NCI-H526 treated with DMSO at 0.1 percent for 48 hours (cell line): ENCODE data around the gene KRT27.

Experiments
- DNase-seq: peaks from one replicate; lab custom pipeline; 2025; lab: John Stamatoyannopoulos, UW

The KRT27 gene

DNA sequence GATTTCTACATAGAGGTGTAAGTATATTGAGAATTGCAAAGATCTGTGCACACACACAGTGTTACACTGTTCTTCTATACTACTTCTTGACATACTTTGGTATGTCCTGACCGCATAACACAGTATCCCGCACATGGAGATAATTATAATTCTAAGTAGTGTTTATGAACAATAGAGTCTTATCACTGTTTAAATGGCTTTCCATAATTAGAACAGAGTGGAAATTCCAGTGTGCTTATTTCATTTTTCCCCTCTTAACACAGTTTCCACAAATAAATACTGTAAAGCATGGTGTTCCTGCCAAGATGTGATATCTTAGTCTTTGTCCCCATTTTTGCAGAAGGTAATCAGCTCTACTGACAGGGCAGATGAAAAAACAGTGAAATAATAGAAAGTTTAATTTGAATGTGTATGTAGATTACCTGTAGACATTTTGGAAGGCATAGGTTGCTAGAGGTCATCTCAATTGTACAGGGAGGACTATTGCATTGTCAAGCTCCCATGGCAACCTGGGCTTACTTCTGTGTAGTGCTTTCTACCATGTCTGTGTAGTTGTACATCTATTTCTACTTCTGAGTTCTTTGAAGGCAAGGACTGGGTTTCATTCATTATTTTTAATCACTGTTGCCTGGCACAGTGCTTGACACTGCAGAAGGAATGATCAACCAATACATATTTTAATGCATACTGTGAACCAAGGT, 27.5 kb upstream of the KRT27 start:
- DNase-seq = no peak

DNA sequence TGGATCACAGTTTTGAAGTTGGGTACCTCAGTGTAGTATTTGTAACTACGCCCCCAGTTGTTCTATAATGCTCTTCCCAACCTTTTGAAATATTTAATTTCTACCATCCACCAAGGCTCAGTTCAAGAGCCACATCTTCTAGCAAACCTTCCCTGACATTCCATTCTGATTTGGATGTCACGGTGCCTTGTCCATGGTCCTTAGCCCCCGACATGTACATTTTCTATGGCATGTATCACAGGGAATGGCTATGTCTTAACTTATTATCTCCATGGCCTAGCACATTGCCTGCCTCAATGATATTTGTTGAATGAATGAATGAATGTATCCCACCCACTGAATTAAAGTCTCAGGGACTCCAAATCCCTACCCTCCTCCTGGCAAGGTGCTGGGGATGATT, 23.8 kb upstream of the KRT27 start:
- DNase-seq = no peak

DNA sequence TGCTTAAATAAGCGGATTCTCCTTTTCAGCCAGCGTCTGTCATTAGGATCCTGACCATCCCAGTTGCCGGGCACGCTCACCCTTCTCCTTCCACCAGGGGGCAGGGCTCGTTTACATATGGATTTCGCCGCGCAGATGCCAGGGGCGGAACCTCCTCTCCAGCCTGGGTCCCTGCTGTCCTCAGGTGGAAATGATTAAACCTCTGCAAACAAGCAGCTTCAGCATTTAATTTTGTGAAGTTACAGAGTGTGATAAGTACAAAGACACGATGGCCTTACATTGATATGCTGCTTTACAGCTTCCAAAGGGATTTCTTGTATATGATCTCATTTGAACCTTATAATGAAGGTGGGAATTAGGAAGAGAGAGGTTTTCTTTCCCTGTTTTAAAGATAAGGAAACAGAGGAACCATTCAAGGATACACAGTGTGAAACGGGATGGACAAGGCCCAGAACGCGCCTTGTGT, 21.3 kb upstream of the KRT27 start:
- peak; percentile 66 for DNase-seq

DNA sequence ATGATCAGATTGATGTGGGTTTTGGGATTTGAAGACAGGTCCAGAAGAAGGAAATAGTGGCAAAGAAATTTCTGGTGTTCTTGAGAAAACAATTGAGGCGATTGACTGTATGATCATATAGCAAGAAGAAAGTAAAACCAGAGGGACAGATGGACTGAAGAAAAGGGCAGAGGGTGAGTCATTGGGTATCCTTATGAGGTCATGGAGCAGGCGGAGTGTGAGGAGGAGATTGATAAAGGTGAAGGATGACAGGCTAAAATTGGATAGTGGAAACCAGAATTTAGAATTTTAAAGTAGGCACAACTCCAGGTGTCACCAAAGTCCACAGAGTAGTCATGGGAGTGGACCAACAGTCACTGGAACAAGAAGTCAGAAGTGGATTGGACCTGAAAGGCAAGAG, 18.8 kb upstream of the KRT27 start:
- DNase-seq = no peak

DNA sequence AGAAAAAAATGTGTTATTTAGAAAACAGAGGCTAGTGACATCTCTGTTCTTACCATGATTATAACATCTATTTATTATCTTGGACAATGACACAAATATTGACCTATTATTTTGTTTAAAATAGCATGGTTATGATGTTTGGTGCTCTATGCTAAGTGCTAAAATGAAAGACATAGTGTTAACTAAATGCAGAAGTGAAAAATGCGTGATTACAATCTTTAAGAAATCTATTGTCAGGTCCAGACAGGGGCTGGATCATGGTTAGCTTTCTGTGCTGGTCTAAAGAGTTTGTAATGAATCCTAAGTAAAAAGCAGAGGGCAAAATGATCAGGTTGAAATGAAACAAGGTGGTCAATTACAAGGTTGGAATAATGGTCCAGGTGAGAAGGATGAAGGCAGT, 18.0 kb upstream of the KRT27 start:
- no peak for DNase-seq

DNA sequence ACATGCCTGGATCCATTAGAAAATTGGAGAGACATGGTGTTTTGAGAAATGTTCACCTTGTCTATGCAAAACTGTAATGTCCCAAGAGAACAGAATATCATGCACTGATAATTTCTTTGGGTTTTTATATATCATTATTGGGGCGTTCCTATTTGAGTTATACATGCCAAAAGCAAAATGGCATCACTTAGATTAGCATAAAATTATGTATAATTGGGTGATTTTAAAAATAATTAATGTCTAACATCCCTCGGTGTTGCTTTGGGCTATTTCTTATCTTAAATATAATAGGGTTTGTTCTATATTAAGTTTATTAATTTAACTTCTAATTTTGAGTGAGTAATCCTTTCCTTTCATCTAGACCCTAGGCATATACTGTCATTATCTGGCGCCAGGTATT, 17.5 kb upstream of the KRT27 start, which contains the start of gene KRT28:
KRT28 (minus strand) TSS at position 101 of the 400 bp plus-strand sequence; CDS start at position 35, 66 bp downstream.
- DNase-seq = no peak

DNA sequence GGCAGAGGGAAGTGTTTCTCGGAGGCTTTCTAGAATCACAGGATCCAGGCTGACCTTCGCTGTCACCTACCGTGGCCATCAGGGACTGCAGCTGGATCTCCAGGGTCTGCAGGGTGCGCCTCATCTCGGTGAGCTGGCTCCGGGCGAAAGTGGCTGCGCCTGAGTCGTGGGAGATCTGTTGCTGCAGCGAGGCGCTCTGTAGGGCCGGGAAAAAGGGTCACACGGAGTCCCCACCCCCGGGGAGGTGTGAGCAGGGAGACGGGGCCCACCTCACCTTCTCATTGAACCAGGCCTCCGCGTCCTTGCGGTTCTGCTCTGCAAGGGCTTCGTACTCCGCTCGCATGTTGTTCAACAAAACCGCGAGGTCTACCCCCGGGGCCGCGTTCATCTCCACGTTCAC, 14.5 kb upstream of the KRT27 start:
- DNase-seq = no peak

DNA sequence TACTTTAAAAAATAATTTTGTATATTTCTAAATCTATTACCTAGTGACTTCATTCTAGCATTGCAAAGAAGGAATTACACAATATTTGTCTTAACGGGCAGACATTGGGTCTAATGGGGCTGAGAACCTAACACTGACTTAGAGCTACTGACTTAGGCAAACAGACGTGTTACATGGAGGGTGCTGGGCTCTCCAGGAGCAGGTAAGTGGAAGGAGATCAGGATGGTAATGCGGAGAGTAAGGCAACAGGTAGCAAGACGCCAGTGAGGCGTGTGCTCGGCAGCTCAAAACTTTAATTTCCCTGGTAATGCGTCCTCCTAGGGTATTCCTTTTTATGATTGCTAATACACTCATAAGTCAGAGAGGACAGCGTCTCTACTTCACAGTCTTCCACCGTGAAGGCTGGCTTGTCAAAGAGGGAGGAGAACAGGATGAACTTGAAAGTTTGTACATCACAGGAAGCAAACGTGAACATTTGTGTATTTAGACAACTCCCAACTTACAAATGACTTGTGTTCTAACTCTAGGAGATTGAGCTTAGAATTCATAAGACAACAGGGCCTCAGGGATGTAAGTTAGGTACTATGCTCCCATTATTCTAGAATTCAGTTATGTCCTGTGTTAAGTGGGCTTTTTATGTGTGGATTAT, 12.8 kb upstream of the KRT27 start:
- DNase-seq = no peak

DNA sequence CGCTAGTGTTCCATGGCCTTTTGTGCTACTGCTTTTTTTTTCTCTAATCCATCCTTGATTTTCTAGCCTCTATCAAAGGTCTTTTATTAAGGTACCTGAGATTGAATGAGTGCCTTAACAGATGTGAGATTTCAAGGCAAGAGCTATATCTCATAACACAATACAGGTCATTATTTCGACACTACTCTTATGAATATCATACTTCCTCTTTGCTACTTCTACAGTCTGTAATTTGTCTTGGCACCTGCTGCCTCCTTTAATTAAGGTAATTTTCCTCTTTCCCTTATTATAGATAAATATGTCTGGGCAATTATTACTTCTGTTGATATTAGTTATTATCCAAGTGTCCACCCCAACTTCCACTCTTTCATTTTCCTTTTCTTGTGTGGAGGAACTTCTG, 12.1 kb upstream of the KRT27 start:
- DNase-seq = no peak

DNA sequence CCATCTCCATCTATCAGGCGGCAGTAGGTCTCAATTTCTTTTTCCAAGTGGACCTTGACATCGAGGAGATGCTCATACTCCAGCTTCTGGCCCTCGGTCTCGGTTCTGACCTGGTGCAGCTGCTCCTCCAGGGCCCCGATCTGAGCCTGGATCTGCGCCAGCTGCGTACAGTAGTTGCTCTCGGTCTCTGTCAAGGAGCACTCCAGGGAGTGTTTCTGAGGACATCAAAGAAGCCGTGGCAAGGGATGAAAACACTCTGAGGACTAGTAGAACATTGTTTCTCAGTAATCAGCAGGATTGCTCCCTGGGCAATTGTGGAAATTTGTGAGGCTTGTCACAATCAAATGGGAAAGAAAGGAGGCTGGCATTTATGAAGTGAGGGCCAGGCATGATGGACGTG, 11.5 kb upstream of the KRT27 start:
- DNase-seq = no peak

DNA sequence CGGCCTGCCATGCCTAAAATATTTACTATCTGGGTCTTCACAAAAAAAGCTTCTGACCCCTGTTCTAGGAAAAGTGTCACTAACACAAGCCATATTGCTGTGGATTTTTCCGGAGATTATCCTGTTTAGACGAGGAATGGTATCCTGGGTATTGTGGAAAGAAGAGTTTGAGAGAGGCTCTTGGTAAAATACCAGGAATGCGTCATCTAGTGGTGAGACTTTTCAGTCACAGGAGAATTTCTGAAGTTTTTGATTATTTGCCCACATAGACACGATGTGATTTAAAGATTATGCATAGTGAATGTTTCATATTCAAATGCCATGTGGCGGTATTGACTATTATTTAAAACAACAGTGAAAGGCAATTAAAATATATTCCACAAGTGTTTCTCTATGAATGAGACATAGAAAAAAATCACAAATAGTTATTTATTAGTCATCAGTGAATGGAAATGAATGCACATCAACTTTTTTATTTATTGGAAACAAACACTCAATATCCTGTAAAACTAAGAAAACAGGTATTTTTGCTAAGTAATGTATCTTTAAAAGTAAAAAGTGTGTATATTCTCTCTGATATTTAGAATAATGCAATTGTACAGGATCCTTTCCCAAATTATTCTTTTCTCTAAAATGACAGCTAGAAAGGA, 9.6 kb upstream of the KRT27 start:
- peak; percentile 28 for DNase-seq

DNA sequence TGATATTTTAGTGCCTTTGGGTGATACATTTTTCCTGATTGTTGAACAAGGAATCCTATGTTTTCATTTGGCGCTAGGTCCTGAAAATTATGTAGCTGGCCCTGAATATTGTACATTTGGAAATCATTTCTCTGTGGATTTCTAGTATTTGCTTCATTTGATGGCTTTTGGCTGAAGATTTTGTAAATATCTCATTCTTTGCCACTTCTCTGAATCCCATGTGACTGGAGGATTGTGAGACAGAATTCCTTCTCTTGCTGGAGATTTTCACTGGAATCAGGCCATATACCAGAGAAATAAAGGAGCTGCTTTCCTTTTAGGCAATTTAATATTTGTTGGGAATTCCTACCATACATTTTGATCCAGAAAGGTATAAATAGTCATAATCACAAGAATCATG, 8.8 kb upstream of the KRT27 start:
- no peak for DNase-seq

DNA sequence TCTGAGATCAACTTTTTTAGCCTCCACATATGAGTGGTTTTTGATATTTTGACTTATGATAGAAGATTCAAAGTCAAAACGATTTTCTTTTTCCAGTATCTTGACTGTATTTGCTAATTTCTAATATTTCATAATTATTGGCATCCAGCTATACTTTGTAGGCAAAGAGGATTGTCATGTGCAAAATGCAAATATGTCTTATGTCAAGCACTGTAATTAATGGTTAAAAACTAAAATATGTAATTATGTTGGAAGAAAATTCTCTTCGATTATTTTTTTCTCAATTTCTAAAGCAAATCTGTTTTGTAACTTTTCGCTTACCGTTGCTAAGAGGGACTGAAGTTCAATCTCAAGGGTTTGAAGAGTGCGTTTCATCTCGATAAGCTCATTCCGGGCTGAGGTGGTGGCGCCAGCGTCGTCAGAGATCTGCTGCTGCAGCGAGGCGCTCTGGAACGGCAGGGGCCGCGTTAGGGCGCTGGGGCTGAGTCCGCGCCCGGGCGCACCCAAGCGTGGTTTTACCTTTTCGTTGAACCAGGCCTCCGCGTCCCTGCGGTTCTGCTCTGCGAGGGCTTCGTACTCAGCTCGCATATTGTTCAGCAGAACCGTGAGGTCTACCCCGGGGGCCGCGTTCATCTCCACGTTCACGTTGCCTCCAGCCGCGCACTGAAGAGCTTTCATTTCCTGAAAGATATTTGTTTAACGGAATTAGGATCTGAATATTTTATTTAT, 3.0 kb downstream of the KRT27 start:
- no peak for DNase-seq

DNA sequence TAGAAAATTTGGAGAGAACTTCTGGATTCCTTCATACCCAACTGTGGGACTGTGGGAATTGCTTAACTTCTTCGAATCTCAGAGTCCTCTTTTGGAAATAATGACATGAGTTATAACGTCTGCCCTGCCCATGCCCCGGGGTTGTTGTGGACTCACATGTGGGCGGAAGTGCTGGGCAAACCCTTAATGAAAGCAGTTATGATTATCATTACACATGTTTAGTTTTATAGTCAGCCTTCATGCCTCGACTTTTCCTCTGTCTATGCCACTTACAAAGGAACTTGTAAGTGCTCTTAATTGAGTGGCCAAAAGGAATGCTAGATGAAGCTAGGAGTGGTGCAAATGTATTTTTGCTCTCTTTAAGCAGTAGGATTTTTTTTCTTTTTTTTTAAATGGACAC, 3.9 kb downstream of the KRT27 start:
- no peak for DNase-seq

DNA sequence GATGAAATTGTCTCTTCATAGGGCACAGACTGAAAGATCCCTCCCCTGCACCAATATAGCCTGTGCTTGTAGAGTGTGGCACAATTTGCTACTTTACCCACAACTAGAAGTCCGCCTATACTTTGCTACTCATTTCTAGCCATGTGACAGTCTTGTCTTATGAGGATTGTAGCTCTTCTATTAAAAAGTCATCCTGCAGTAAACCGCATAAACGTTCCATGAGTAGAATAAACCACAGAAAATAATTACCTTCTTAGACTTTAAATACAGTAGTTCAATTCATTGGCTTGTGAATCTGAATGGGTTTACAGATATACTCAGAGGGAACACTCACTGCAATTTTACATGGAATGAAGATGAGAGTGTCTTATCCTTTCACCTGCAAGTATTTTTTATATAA, 4.4 kb downstream of the KRT27 start:
- no peak for DNase-seq

DNA sequence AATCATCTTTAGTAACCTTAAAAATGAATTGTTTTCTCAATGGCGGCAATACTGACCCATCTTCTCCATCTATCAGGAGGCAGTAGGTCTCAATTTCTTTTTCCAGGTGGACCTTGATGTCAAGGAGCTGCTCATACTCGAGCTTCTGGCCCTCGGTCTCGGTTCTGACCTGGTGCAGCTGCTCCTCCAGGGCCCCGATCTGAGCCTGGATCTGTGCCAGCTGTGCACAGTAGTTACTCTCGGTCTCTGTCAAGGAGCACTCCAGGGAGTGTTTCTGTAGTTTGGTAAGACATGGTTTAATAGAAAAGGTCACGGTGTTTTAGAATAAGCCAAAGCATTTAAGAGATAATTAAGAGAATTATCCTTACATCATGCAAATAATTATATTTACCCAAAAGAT, 4.9 kb downstream of the KRT27 start:
- no peak for DNase-seq

DNA sequence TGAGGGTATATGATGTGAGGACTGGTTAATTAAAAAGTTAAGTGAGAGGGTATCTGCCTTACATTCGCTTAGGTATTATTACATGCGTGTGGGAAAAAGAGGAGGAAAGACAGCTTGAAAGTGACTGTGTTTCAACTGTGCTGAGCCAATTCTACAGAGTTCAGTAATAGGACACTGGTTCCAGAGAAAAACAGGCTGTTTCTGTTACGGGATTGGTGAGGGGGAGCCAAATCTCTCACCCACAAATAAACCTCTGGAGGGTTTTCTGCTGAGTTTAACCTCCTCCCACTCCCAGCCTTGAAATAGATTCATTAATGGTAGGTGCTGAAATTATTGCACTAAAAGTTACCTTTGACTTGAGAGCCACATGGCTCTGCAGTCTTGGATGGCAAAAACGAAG, 6.4 kb downstream of the KRT27 start:
- DNase-seq = no peak

DNA sequence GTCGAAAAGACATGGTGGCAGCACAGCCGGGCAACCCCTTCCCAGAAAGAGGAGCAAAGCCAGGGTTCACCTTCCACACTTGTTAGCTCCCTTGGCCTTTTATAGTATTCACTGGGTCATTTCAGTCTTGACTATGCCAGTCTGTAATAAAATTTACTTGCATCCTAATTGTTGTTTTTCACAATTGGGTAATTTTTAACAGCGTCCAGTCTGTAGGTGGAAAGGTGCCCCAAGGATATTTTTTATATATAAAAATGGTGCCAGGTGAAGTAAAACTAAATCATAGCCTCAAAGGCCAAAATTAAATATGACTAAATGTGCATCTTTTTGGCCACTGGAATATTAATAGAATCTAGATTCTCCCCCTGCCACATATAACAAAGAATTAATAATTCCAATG, 10.2 kb downstream of the KRT27 start, which contains the start of gene KRT26:
KRT26 (minus strand) TSS at position 101 of the 400 bp plus-strand sequence; CDS start at position 13, 88 bp downstream.
- no peak for DNase-seq

DNA sequence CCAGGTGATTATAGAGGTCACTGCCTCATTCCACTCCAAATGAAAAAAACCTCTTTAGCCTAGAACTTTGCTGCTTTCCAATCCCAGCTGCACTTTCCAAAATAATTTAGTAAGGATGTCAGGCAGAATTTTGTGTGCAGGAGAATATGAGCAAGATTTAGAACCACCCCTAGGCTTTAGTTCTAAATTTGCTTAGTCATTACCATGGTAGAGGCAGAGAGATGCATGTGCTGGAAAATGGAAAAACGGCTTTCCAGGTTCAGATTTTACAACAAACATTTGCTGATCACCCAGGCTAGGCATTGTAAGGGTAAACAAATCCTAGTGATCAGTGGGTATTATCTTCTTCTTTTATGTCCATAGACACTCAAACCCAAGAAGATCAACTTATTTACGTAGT, 16.7 kb downstream of the KRT27 start:
- DNase-seq = no peak

DNA sequence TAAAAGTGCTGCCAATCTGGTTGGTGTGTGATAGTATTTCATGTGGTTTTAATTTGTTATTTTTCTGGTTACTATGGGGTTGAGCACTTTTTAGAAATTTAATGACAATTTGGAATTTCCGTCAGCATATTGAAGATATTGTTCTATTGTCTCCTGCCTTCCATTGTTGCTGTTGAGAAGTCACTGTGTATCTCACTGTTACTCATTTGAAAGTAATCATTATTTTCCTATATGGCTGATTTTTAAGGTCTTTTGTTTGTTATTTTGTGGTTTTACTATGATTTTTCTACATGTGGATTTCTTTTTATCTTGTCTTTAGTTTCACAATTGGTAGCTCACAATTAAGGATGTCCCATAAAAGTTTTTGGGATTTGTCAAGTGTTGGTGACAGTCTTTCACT, 18.6 kb downstream of the KRT27 start:
- DNase-seq = no peak

DNA sequence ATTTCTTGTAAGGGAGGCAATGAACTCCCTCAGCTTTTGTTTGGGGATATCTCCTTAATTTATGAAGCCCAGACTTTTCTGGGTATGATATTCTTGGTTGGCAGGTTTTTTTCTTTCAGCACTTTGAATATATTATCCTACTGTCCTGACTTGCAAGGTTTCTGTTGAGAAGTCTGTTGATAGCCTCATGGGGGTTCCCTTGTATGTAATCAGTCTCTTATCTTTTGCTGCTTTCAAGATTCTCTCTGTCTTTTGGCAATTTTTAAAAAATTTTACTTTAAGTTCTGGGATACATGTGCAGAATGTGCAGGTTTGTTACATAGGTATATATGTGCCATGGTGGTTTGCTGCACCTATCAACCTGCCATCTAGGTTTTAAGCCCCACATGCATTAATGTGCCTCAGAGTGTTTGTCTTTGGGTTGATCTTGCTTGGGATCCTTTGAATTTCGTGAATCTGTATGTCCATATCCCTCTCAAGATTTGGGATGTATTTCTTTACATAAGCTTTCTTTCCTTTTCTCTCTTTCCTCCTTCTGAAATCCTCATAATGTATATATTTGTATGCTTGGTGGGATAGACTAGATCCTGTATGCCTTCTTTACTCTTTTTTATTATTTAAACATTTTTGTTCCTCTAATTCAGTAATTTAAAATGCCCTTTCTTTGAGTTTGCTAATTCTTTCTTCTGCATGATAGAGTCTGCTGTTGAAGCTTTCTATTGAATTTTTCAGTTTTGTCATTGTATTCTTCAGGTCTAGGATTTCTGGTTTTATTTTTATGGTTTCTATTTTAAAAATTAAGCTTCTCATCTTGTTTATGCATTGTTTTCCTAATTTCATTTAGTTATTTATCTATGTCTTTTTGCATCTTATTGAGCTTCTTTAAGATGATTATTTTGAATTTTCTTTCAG, 22.0 kb downstream of the KRT27 start:
- DNase-seq = no peak
